ENCODE measurements around the gene TTC4.

DNA sequence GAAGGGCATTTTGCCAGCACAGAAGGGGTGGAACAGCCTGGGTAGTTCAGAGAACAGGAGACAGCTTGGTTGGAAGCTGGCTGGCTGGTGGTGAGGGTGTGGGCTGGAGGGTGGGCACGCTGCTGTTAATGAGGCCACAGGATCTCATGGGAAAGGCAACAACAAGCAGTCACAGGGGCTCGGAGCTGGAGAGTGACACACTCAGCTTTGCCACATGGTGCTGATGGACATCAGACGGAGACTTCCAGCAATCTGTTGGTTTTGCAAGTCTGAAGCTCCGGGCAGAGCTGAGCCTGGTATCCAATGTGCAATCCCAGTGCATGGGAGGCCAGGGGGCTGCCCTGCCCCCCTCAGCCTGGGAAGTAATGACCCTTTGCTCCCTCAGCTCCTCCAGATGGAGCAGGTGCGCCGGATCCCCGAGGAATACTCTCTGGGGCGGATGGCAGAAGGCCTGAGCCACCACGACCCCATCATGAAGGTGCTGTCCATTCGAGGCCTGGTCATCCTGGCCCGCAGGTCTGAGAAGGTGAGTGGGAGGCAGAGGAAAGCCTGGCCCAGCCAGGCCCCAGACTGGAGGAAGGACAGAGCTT is 15.6 kb upstream of the TTC4 start:
- TF ChIP-seq CTCF (IDR thresholded peaks at IDR 0.05) (no peak), REST (IDR thresholded peaks at IDR 0.05; ENCODE audit: insufficient read depth in 1 of 2, low read depth in 2 of 2, low read length in 1 of 2) (no peak), TCF7L2 (IDR thresholded peaks at IDR 0.05; ENCODE audit: low read depth, low read length) (no peak), POLR2AphosphoS5 (IDR thresholded peaks at IDR 0.05; ENCODE audit: low read depth, low read length) (no peak)

Measured in Panc1 (cell line).